Adrenal gland (tissue), 12 donors: Measurements from ENCODE around the gene PTPN3. TPM values are rescaled to one million over a fixed set of nuclear protein-coding genes. Genes with fewer than 3 reads are reported as not detected.

Source experiments
- DNase-seq, 7 donors: peaks; one replicate each; pipeline ENCODE4 v3.0.0-alpha.2; 2019 to 2020
- H3K27ac ChIP-seq, 5 donors: fragments of 200-600 bp; sonication (generic) in 4 of 5; 1 replicate in 3 of 5; 2 replicates in 2 of 5; pipeline versions ENCODE4 v1.5.1 to v1.8.0; 2016 to 2020; ENCODE audit warnings: mild to moderate bottlenecking in 1 of 5
- H3K27me3 ChIP-seq: fragments of 200-600 bp; 2 replicates; pipeline ENCODE4 v1.8.0; 2021
- H3K36me3 ChIP-seq, 2 donors: fragments of 200-600 bp; replicated peaks in 1 of 2; 1 replicate in 1 of 2; 2 replicates in 1 of 2; pipeline versions ENCODE4 v1.5.1 to v1.8.0; 2018 to 2022
- H3K4me1 ChIP-seq, 2 donors: fragments of 200-600 bp; replicated peaks in 1 of 2; 1 replicate in 1 of 2; 2 replicates in 1 of 2; pipeline versions ENCODE4 v1.5.1 to v1.8.0; 2018 to 2021
- H3K4me3 ChIP-seq, 4 donors: fragments of 200-600 bp; sonication (generic) in 3 of 4; one replicate each; pipeline ENCODE4 v1.5.1; 2016 to 2018
- H3K9me3 ChIP-seq, 3 donors: fragments of 200-600 bp; sonication (generic) in 1 of 3; replicated peaks in 1 of 3; 1 replicate in 2 of 3; 2 replicates in 1 of 3; pipeline versions ENCODE4 v1.5.1 to v1.8.0; 2016 to 2021
- POLR2A ChIP-seq, 2 donors: fragments of 450-650 bp; IDR thresholded peaks; one replicate each; pipeline ENCODE4 v1.6.1; 2017; ENCODE audit warnings: antibody characterized with exemption in 2 of 2, mild to moderate bottlenecking in 2 of 2, moderate library complexity in 1 of 2
- WGBS, 4 donors: extraction: QIAGEN DNeasy Blood & Tissue Kit in 2 of 4; methylation state at CpG; one replicate each; pipeline versions ENCODE4 v1.1.5 to v1.1.7; 2013 to 2017; 5-methylcytosine and 5-hydroxymethylcytosine counted together
- intact Hi-C, 2 donors: fragments of 100-400 bp; cut with DNase I; formaldehyde crosslinking; loops; one replicate each; pipeline versions ENCODE4 v1.14.1 to v1.15.0; 2022 to 2023
- polyA plus RNA-seq, 3 donors: library from polyadenylated mRNA; stranded (reverse); fragments of 200-250 nt in 2 of 3; fragments of 350-450 nt in 1 of 3; fragmentation: Illumina TruSeq in 1 of 3; extraction: RNeasy Lipid Tissue Mini Kit (QIAGEN cat#74804) in 1 of 3; gene quantifications; one replicate each; pipeline ENCODE4 v1.2.3, GENCODE V29; 2013 to 2014
- total RNA-seq, 9 donors: library from RNA; depleted of rRNA in 4 of 9; stranded (reverse); fragments of >200 nt in 4 of 9; fragments of 120-200 nt in 1 of 9; fragmentation: NEBNext Ultra II Directional in 1 of 9; extraction: Animal tissue kit (Norgen Biotek cat#: 25700) in 1 of 9; gene quantifications; one replicate each; pipeline versions ENCODE4 v1.1.0 to v1.2.4, GENCODE V29; 2013 to 2023
- TF ChIP-seq, protein P1 (sequence below), 6 experiments: fragments of 450-650 bp in 4 of 6; fragments of 200-600 bp in 2 of 6; sonication (generic) in 1 of 6; IDR thresholded peaks; 1 replicate in 5 of 6; 2 replicates in 1 of 6; pipeline versions ENCODE4 v1.5.1 to v1.8.0; 2016 to 2021; ENCODE audit warnings: antibody characterized with exemption in 6 of 6, mild to moderate bottlenecking in 2 of 6, moderate library complexity in 1 of 6
- donor health status: healthy with polysubstance abuse.
- donor health status: Bipolar disorder and iron deficiency.
- donor health status: DM: yes; HTN: yes; CAD: no.
- donor health status: DM: no; HTN: no; CAD: no.
- donor health status: DM: no; HTN: no; CAD: no.
- donor health status: DM: yes; HTN: yes; CAD: no.

PTPN3 gene
- total and polyA plus RNA-seq, 12 donors = 1.6 to 6.1 (median 3.0) TPM

- WGBS, 4 donors = 81 to 84% (median 83%) methylated on average over 13 to 14 of the region's 14 CpGs
- Histone ChIP-seq H3K4me3 (no peak overlapping the region), H3K9me3 (no peaks in the 10 kb centered on the region), H3K27me3 (no peaks in the 10 kb centered on the region), H3K27ac (no peak overlapping the region), H3K36me3 (no peaks in the 10 kb centered on the region), H3K4me1 (no peaks in the 10 kb centered on the region)
- peak in 2 of 7 donors; percentile 37 to 38 for DNase-seq
- TF ChIP-seq, protein P1, sequence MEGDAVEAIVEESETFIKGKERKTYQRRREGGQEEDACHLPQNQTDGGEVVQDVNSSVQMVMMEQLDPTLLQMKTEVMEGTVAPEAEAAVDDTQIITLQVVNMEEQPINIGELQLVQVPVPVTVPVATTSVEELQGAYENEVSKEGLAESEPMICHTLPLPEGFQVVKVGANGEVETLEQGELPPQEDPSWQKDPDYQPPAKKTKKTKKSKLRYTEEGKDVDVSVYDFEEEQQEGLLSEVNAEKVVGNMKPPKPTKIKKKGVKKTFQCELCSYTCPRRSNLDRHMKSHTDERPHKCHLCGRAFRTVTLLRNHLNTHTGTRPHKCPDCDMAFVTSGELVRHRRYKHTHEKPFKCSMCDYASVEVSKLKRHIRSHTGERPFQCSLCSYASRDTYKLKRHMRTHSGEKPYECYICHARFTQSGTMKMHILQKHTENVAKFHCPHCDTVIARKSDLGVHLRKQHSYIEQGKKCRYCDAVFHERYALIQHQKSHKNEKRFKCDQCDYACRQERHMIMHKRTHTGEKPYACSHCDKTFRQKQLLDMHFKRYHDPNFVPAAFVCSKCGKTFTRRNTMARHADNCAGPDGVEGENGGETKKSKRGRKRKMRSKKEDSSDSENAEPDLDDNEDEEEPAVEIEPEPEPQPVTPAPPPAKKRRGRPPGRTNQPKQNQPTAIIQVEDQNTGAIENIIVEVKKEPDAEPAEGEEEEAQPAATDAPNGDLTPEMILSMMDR (IDR thresholded peaks at IDR 0.05) = no peak
- TF ChIP-seq POLR2A (IDR thresholded peaks at IDR 0.05) = no peak
- intact Hi-C loops = no loop called here
Measured at GRCh38 chr9:109483744-109484429, 14.2 kb downstream of the PTPN3 start.

DNA sequence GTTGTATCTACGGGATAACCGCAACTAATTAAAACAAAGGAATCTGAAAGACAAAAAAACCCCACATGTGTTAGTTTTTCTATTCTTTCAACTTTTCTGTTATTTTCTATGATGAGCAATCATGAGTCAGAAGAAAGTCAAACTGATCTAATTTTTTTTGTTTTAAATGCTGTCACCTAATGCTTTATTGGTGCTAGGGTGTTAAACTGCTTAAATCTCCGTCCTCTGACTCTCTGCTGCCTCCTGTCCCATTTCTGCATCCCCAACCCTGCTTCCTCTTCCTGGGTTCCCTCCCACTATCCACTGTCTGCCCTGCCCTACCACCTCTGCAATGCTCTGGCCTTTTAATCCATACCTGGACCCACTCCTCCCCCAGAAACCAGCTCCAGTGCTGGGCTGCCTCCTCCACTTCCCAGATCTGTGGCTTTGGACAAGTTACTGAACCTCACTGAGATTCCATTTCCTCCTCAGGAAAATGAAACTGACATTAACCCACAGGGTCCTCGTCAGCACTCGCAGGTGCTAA lies 15.7 kb downstream of the PTPN3 start:
- 76 to 87% (median 85%) methylated on average over 3 to 5 of the region's 5 CpGs for WGBS, 4 donors
- intact Hi-C loops = no loop called here
- Histone ChIP-seq H3K4me3 (no peak overlapping the region), H3K27me3 (no peaks in the 10 kb centered on the region), H3K36me3 (no peaks in the 10 kb centered on the region), H3K27ac (no peak overlapping the region), H3K9me3 (no peaks in the 10 kb centered on the region), H3K4me1 (no peaks in the 10 kb centered on the region)
- no peak for DNase-seq
- TF ChIP-seq, protein P1 (IDR thresholded peaks at IDR 0.05) = no peak
- no peak for TF ChIP-seq POLR2A (IDR thresholded peaks at IDR 0.05)

- H3K4me3 ChIP-seq = no peak overlapping the region
- no peaks in the 10 kb centered on the region for H3K9me3 ChIP-seq
- TF ChIP-seq, protein P1 (IDR thresholded peaks at IDR 0.05) = no peak
- no peak for TF ChIP-seq POLR2A (IDR thresholded peaks at IDR 0.05)
- intact Hi-C loops = no loop called here
- no peaks in the 10 kb centered on the region for H3K4me1 ChIP-seq
- H3K27me3 ChIP-seq = no peaks in the 10 kb centered on the region
- 86 to 88% (median 87%) methylated on average over 7 of the region's 7 CpGs for WGBS, 4 donors
- no peaks in the 10 kb centered on the region for H3K36me3 ChIP-seq
- H3K27ac ChIP-seq = no peak overlapping the region
- DNase-seq = no peak
Measured at GRCh38 chr9:109481856-109482255, 16.3 kb downstream of the PTPN3 start.

GRCh38 chr9:109479822-109480221 lies 18.3 kb downstream of the PTPN3 start:
- no peaks in the 10 kb centered on the region for H3K9me3 ChIP-seq
- intact Hi-C loops = no loop called here
- no peak overlapping the region for H3K27ac ChIP-seq
- 95 to 100% (median 96%) methylated on average over 2 of the region's 2 CpGs for WGBS, 4 donors
- no peak overlapping the region for H3K4me3 ChIP-seq
- no peaks in the 10 kb centered on the region for H3K27me3 ChIP-seq
- H3K36me3 ChIP-seq = no peaks in the 10 kb centered on the region
- TF ChIP-seq POLR2A (IDR thresholded peaks at IDR 0.05) = no peak
- TF ChIP-seq, protein P1 (IDR thresholded peaks at IDR 0.05) = no peak
- no peaks in the 10 kb centered on the region for H3K4me1 ChIP-seq
- DNase-seq = no peak
